OCI-LY7 (cell line): ENCODE measurements around the gene CD300A.

ENCODE experiments used
- CTCF ChIP-seq: fragments of 200-600 bp; sonication (generic); conservative IDR thresholded peaks from 2 replicates; pipeline ENCODE4 v1.5.1; 2014; ENCODE audit warnings: mild to moderate bottlenecking, antibody characterized with exemption, low read length, moderate library complexity, mixed read lengths
- EZH2phosphoT487 ChIP-seq: fragments of 200-600 bp; sonication (generic); IDR thresholded peaks from 2 replicates; pipeline ENCODE4 v1.6.1; 2018; ENCODE audit warnings: low read depth, borderline replicate concordance, mild to moderate bottlenecking, mixed run types, antibody characterized with exemption, low read length, moderate library complexity, mixed read lengths

- no peak for TF ChIP-seq CTCF
- no peak for TF ChIP-seq EZH2phosphoT487
Measured at GRCh38 chr17:74419928-74420411, 46.5 kb upstream of the CD300A start.
